Right lobe of liver (tissue), 4 donors: ENCODE data around the gene RHBG.

Source experiments
- POLR2A ChIP-seq: fragments of 450-650 bp; IDR thresholded peaks from one replicate; pipeline ENCODE4 v1.6.1; 2017; ENCODE audit warnings: antibody characterized with exemption, mild to moderate bottlenecking
- TF ChIP-seq, protein P1 (sequence below), 4 donors: fragments of 200-600 bp in 3 of 4; fragments of 450-650 bp in 1 of 4; IDR thresholded peaks; one replicate each; pipeline versions ENCODE4 v1.5.1 to v1.8.0; 2016 to 2022; ENCODE audit warnings: antibody characterized with exemption in 4 of 4, mild to moderate bottlenecking in 2 of 4
- donor health status: DM: no; HTN: no; CAD: no.
- donor health status: DM: no; HTN: no; CAD: no.
- donor health status: DM: no; HTN: yes; CAD: no.

DNA sequence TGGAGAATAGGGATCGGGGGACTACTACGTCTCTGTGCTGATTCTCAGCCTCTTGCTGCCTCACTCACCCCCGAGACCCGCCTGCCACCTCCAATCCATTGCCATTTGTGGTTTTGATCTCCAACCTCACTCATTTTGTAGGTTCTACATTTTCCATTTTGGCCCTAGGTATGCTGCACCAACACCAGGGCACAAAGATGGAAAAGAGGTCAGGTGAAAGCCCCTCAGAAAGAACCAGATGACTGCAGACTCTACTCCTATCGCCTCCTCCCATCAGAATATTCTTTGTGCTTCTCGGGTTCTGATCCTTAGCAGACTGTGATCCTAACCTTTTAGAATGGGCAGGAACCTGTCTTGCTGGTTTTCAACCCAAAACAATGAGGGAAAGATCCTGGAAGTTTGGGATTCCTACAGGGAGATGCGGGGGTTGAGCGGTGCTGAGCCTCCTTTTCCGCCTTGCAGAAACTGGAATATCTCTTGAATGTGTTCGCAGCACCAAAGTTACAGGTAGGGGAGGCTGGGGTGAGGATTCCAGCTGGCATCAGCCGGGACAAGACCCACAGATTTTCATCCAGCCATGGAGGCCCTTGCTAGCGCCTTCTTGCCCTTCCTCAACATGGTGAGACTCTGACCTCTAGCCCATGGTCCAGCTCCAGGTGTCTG is 53.1 kb downstream of the RHBG start:
- TF ChIP-seq, protein P1, sequence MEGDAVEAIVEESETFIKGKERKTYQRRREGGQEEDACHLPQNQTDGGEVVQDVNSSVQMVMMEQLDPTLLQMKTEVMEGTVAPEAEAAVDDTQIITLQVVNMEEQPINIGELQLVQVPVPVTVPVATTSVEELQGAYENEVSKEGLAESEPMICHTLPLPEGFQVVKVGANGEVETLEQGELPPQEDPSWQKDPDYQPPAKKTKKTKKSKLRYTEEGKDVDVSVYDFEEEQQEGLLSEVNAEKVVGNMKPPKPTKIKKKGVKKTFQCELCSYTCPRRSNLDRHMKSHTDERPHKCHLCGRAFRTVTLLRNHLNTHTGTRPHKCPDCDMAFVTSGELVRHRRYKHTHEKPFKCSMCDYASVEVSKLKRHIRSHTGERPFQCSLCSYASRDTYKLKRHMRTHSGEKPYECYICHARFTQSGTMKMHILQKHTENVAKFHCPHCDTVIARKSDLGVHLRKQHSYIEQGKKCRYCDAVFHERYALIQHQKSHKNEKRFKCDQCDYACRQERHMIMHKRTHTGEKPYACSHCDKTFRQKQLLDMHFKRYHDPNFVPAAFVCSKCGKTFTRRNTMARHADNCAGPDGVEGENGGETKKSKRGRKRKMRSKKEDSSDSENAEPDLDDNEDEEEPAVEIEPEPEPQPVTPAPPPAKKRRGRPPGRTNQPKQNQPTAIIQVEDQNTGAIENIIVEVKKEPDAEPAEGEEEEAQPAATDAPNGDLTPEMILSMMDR (IDR thresholded peaks at IDR 0.05) = no peak
- no peak for TF ChIP-seq POLR2A
